WTC11 (cell line): ENCODE results near the gene PDZRN3. TPM values are rescaled to one million over a fixed set of nuclear protein-coding genes. Genes with fewer than 3 reads are reported as not detected.

Experiments
- ATAC-seq: fragments of 200-7000 bp; cut with Tn5 transposase; 2 replicates; pipeline ENCODE4 v1.10.0; 2021; ENCODE audit warnings: mild to moderate bottlenecking, moderate library complexity
- CTCF ChIA-PET: fragments of 300-600 bp; sonication (Branson Sonifier 250); formaldehyde crosslinking; loops from one replicate; lab custom pipeline; 2021; ENCODE audit warnings: antibody characterized with exemption; lab: Charles Lee
- POLR2A ChIA-PET: fragments of 350-600 bp; sonication (Branson Sonifier 250); formaldehyde crosslinking; loops from one replicate; lab custom pipeline; 2021; ENCODE audit warnings: antibody characterized with exemption; lab: Charles Lee
- DNase-seq: peaks from one replicate; pipeline ENCODE4 v3.0.0; 2021; ENCODE audit warnings: low spot score
- H3K27ac Mint-ChIP-seq: 2 replicates; pipeline ENCODE4 v1.8.0; 2021; ENCODE audit warnings: mixed read lengths
- H3K27me3 Mint-ChIP-seq: 2 replicates; pipeline ENCODE4 v1.8.0; 2021; ENCODE audit warnings: low read depth, mild to moderate bottlenecking, moderate library complexity, mixed read lengths
- H3K36me3 Mint-ChIP-seq: 2 replicates; pipeline ENCODE4 v1.8.0; 2021; ENCODE audit warnings: mixed read lengths
- H3K4me1 Mint-ChIP-seq: 2 replicates; pipeline ENCODE4 v1.8.0; 2022; ENCODE audit warnings: mixed read lengths
- H3K4me3 Mint-ChIP-seq: 2 replicates; pipeline ENCODE4 v1.8.0; 2021; ENCODE audit warnings: mild to moderate bottlenecking, moderate library complexity, mixed read lengths
- H3K9me3 Mint-ChIP-seq: 2 replicates; pipeline ENCODE4 v1.8.0; 2021; ENCODE audit warnings: mixed read lengths
- ATF6 ChIP-seq: sonication (generic); formaldehyde crosslinking; IDR thresholded peaks from 2 replicates; pipeline ENCODE4 v1.8.1; 2023; ENCODE audit warnings: mild to moderate bottlenecking, missing genetic modification reagents
- CDX4 ChIP-seq: fragments of 250-450 bp; sonication (Bioruptor Pico); IDR thresholded peaks from 2 replicates; pipeline ENCODE4 v1.9.0; 2021; ENCODE audit warnings: moderate library complexity, mild to moderate bottlenecking, inconsistent platforms, borderline replicate concordance
- ELF4 ChIP-seq: sonication (generic); formaldehyde crosslinking; IDR thresholded peaks from 2 replicates; pipeline ENCODE4 v1.8.1; 2022; ENCODE audit warnings: low read depth, mild to moderate bottlenecking, moderate library complexity, missing genetic modification reagents
- ESRRA ChIP-seq: sonication (generic); formaldehyde crosslinking; IDR thresholded peaks from 2 replicates; pipeline ENCODE4 v1.8.1; 2022; ENCODE audit warnings: mild to moderate bottlenecking, missing genetic modification reagents, borderline replicate concordance
- ETV6 ChIP-seq: sonication (generic); formaldehyde crosslinking; IDR thresholded peaks from 2 replicates; pipeline ENCODE4 v1.8.1; 2022; ENCODE audit warnings: mild to moderate bottlenecking, missing genetic modification reagents
- HMGA2 ChIP-seq: fragments of 250-450 bp; sonication (Bioruptor Pico); IDR thresholded peaks from 2 replicates; pipeline ENCODE4 v1.4.0; 2021; ENCODE audit warnings: mild to moderate bottlenecking, moderate library complexity
- HMGXB4 ChIP-seq: sonication (generic); formaldehyde crosslinking; IDR thresholded peaks from 2 replicates; pipeline ENCODE4 v1.8.1; 2023; ENCODE audit warnings: mild to moderate bottlenecking, moderate library complexity, missing genetic modification reagents
- JAZF1 ChIP-seq: fragments of 250-450 bp; sonication (Bioruptor Pico); IDR thresholded peaks from 2 replicates; pipeline ENCODE4 v1.9.0; 2021; ENCODE audit warnings: moderate library complexity, mild to moderate bottlenecking, inconsistent platforms
- JUN ChIP-seq: sonication (generic); formaldehyde crosslinking; IDR thresholded peaks from 2 replicates; pipeline ENCODE4 v1.8.0; 2023; ENCODE audit warnings: mild to moderate bottlenecking, missing genetic modification reagents
- MYBL2 ChIP-seq: sonication (generic); formaldehyde crosslinking; IDR thresholded peaks from 2 replicates; pipeline ENCODE4 v1.8.1; 2023; ENCODE audit warnings: mild to moderate bottlenecking, moderate library complexity, missing genetic modification reagents
- NR2C2 ChIP-seq: sonication (generic); formaldehyde crosslinking; IDR thresholded peaks from 2 replicates; pipeline ENCODE4 v1.8.0; 2022; ENCODE audit warnings: mild to moderate bottlenecking, missing genetic modification reagents
- PRDM15 ChIP-seq: sonication (generic); formaldehyde crosslinking; IDR thresholded peaks from 2 replicates; pipeline ENCODE4 v1.8.0; 2022; ENCODE audit warnings: missing genetic modification reagents
- RORB ChIP-seq: fragments of 250-450 bp; sonication (Bioruptor Pico); IDR thresholded peaks from 2 replicates; pipeline ENCODE4 v1.9.0; 2021; ENCODE audit warnings: mild to moderate bottlenecking
- TCF7 ChIP-seq: sonication (generic); formaldehyde crosslinking; IDR thresholded peaks from 2 replicates; pipeline ENCODE4 v1.8.0; 2022; ENCODE audit warnings: mild to moderate bottlenecking, low read depth, missing genetic modification reagents, moderate library complexity
- TEAD4 ChIP-seq: sonication (generic); formaldehyde crosslinking; IDR thresholded peaks from 2 replicates; pipeline ENCODE4 v1.8.0; 2022; ENCODE audit warnings: mild to moderate bottlenecking, missing genetic modification reagents
- ZNF423 ChIP-seq: fragments of 250-450 bp; sonication (Bioruptor Pico); IDR thresholded peaks from 2 replicates; pipeline ENCODE4 v2.1.2; 2022; ENCODE audit warnings: mild to moderate bottlenecking, moderate library complexity
- ZNF532 ChIP-seq: fragments of 250-450 bp; sonication (Bioruptor Pico); IDR thresholded peaks from 2 replicates; pipeline ENCODE4 v1.9.0; 2021; ENCODE audit warnings: mild to moderate bottlenecking, borderline replicate concordance
- total RNA-seq: library from RNA; stranded (reverse); gene quantifications from 3 replicates; pipeline ENCODE4 v1.2.3, GENCODE V29; 2021
- TF ChIP-seq, protein P1 (sequence below): sonication (generic); formaldehyde crosslinking; IDR thresholded peaks from 2 replicates; pipeline ENCODE4 v1.8.0; 2023; ENCODE audit warnings: mild to moderate bottlenecking, missing genetic modification reagents

PDZRN3 gene
- total RNA-seq, 1 experiment from 2014 or later = 9.5 TPM

GRCh38 chr3:73623346-73623745 lies 1.4 kb downstream of the PDZRN3 start:
- no peak for ATAC-seq
- peak overlapping the region; percentile 74 for H3K4me3 Mint-ChIP-seq

DNA sequence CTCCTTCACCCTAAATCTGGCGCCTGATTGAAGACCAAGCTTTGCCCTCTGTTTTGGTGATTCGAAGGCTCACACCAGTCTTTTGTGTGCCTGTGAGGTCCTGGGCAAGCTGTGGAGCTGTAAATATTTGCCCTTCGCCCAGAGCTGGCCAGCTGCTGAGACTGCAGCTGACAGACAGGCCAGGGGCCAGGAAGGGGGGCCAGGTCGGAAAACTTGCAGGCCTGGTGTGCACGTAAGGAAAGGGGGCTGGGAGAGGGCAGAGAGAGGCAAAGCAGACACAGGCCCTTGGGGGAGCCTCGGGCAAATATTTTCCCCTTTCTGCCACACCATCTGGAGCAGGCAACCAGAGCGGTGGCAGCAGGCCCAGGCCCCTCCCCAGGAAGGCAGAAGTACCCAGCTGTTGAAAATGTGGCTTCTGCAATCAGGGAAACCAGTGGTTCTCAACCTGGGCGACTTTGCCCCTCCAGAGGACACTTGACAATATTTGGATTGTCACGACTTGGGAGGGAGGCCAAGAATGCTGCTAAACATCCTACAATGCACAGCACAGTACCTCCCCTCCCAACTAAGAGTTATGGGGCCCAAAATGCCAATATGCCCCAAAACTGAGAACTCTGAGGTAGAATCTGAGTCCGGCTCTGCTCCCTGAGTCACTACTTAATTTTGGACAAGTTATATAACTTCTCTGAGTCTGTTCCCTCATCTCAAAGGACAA lies 2.5 kb downstream of the PDZRN3 start:
- peak overlapping the region; percentile 15; the same call in 1 of the 2 replicates for H3K4me3 Mint-ChIP-seq

More at GRCh38 chr3:73623346-73623745, 1.4 kb downstream of the PDZRN3 start:
- Mint-ChIP-seq H3K27me3 (peaks cover 40% of the 10 kb centered on the region), H3K4me1 (peaks cover 35% of the 10 kb centered on the region), H3K27ac (no peak overlapping the region), H3K9me3 (no peaks in the 10 kb centered on the region), H3K36me3 (no peaks in the 10 kb centered on the region)
- CTCF ChIA-PET = interaction anchor here (1.4 to 1.7 kb wide), 6 partner anchors 10 to 225 kb away, joined by 3 to 13 read pairs (median 6); no protein-coding TSS in a partner anchor
- no peak for TF ChIP-seq ZNF423 (CRISPR knock-in tag)
- POLR2A ChIA-PET = interaction anchor here (0.6 to 1.5 kb wide), 2 partner anchors 140 to 1408 kb away, joined by 3 read pairs; no protein-coding TSS in a partner anchor
- no peak for DNase-seq

More for the DNA sequence above, 2.5 kb downstream of the PDZRN3 start:
- H3K4me1 Mint-ChIP-seq = peaks cover 33% of the 10 kb centered on the region
- POLR2A ChIA-PET = interaction anchor here (1.2 kb wide), 1 partner anchor 18 kb away, joined by 3 read pairs; no protein-coding TSS in a partner anchor
- DNase-seq (peak; percentile 27), ATAC-seq (no peak)
- no peaks in the 10 kb centered on the region for H3K9me3 Mint-ChIP-seq
- no peaks in the 10 kb centered on the region for H3K36me3 Mint-ChIP-seq
- CTCF ChIA-PET = interaction anchor here (1.1 kb wide), 1 partner anchor 114 kb away, joined by 6 read pairs; no protein-coding TSS in a partner anchor
- H3K27ac Mint-ChIP-seq = no peak overlapping the region
- no peak for TF ChIP-seq RORB (CRISPR knock-in tag)
- TF ChIP-seq MYBL2 (CRISPR knock-in tag) = no peak
- TF ChIP-seq PRDM15 (CRISPR knock-in tag) = no peak
- TF ChIP-seq TCF7 (CRISPR knock-in tag) = no peak
- TF ChIP-seq JAZF1 (CRISPR knock-in tag) = no peak
- no peak for TF ChIP-seq CDX4 (CRISPR knock-in tag)
- no peak for TF ChIP-seq ESRRA (CRISPR knock-in tag)
- TF ChIP-seq TEAD4 (CRISPR knock-in tag) = no peak
- TF ChIP-seq ETV6 (CRISPR knock-in tag) = no peak
- TF ChIP-seq HMGXB4 (CRISPR knock-in tag) = no peak
- TF ChIP-seq, protein P1, sequence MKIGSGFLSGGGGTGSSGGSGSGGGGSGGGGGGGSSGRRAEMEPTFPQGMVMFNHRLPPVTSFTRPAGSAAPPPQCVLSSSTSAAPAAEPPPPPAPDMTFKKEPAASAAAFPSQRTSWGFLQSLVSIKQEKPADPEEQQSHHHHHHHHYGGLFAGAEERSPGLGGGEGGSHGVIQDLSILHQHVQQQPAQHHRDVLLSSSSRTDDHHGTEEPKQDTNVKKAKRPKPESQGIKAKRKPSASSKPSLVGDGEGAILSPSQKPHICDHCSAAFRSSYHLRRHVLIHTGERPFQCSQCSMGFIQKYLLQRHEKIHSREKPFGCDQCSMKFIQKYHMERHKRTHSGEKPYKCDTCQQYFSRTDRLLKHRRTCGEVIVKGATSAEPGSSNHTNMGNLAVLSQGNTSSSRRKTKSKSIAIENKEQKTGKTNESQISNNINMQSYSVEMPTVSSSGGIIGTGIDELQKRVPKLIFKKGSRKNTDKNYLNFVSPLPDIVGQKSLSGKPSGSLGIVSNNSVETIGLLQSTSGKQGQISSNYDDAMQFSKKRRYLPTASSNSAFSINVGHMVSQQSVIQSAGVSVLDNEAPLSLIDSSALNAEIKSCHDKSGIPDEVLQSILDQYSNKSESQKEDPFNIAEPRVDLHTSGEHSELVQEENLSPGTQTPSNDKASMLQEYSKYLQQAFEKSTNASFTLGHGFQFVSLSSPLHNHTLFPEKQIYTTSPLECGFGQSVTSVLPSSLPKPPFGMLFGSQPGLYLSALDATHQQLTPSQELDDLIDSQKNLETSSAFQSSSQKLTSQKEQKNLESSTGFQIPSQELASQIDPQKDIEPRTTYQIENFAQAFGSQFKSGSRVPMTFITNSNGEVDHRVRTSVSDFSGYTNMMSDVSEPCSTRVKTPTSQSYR (CRISPR knock-in tag) = no peak
- no peak for TF ChIP-seq ATF6 (CRISPR knock-in tag)
- no peak for TF ChIP-seq HMGA2
- no peak for TF ChIP-seq NR2C2 (CRISPR knock-in tag)
- no peak for TF ChIP-seq ELF4
- TF ChIP-seq ZNF532 (CRISPR knock-in tag) = no peak
- no peak for TF ChIP-seq JUN (CRISPR knock-in tag)
- peaks cover 40% of the 10 kb centered on the region for H3K27me3 Mint-ChIP-seq
